ENCODE measurements around the gene EPAS1. TPM values are rescaled to one million over a fixed set of nuclear protein-coding genes. Genes with fewer than 3 reads are reported as not detected.

The EPAS1 gene
- total RNA-seq: 10 to 100 TPM; 12.6 to 16.0 TPM

DNA sequence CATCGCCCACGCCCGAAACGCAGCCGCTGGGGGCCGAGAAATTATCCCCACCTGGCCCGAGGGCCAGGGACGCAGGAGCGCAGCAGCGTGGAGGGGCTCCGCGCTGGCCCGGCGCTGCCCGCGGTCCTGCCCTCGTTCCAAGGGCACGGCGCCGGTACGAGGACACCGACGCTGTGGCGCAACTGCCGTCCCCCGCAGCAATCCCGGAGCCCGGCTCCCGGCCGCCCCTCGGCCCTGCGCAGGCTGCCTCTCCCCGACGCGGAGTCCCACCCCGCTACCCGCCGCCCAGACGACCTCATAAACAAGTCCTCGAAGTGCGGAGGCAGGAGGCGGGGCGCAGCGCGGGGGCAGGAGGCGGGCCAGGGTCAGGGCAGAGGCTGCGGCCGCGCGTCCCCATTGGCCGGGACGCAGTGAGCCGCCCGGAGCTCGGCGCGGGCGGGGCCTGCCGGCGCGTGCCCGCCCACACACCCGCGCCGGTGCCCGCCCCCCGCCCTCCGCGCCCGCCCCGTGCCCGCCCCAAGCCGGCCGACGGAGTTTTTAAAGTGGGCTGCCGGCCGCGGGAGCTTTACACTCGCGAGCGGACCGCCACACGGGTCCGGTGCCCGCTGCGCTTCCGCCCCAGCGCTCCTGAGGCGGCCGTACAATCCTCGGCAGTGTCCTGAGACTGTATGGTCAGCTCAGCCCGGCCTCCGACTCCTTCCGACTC, at the start of gene EPAS1:
Gene EPAS1, plus strand, starts transcription at position 568 of the 706 bp plus-strand sequence. CDS start 505 bp downstream, outside the sequence.
- Mint-ChIP-seq H3K4me3 (peak within 1 kb of the TSS; percentile 79), H3K9me3 (ENCODE audit: low read depth) (no peaks in the 10 kb centered on the region), H3K27me3 (peaks cover 45% of the 10 kb centered on the region), H3K27ac (peak within 1 kb of the TSS; percentile 47), H3K4me1 (peaks cover 16% of the 10 kb centered on the region), H3K36me3 (ENCODE audit: low read depth) (no peaks in the 10 kb centered on the region)
- POLR2A ChIA-PET: interaction anchor here (0.6 kb wide), 1 partner anchor 645 kb away, joined by 6 read pairs; no protein-coding TSS in a partner anchor
- DNase-seq (peak; percentile 86), ATAC-seq (peak; percentile 87)
- CTCF ChIA-PET: interaction anchor here (0.9 to 1.2 kb wide), 4 partner anchors 31 to 79 kb away, joined by 3 to 4 read pairs (median 3); no protein-coding TSS in a partner anchor
- intact Hi-C loops (cut with DNase I, micrococcal nuclease): loop anchor here (1.0 to 5.0 kb wide), 9 partner anchors 55 to 645 kb away; partner anchors contain the start of gene PRKCE (in 1 of the 2)

DNA sequence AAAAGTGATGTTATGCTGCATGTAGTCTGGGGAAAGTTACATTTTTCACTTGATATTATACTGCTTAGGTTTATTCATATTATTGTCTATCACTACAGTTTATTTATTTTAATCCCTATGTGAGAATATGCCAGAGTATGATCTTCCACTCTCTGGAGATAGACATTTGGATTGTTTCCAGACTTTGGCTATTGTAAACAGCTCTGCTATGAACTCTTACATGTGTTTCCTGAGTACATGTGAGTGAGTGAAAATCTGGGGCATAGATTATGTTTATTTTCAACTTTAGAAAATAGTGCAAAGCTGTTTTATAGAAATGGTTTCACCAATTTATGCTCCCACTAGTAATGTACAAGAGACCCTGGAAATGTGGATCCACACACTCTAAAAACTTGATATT, 49.0 kb upstream of the EPAS1 start:
- ChIA-PET CTCF (no interaction called here), POLR2A (no interaction called here)
- H3K9me3 Mint-ChIP-seq (ENCODE audit: low read depth): no peaks in the 10 kb centered on the region
- DNase-seq: no peak
- no peaks in the 10 kb centered on the region for H3K27me3 Mint-ChIP-seq
- H3K36me3 Mint-ChIP-seq (ENCODE audit: low read depth): no peaks in the 10 kb centered on the region
- no peak overlapping the region for H3K27ac Mint-ChIP-seq
- H3K4me3 Mint-ChIP-seq: no peak overlapping the region
- no peak for ATAC-seq
- H3K4me1 Mint-ChIP-seq: no peaks in the 10 kb centered on the region
- intact Hi-C loops (cut with DNase I, micrococcal nuclease): no loop called here

DNA sequence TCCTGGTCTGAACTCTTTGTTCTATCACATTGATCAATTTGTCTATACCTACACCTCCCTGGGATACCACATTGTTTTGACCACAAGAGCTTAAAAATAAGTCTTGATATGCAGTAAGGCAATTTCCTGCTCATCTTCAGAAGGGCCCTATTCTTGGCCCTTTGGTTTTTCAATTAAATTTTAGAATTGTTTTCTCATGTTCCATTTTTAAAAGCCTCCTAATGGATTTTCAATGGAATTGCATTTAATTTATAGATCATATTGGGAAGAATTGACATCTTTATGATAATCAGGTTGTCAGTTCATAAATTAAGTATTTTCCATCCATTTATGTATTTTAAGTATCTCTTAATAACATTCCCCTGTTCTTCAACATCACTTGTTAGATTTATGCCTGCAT, 47.6 kb upstream of the EPAS1 start:
- CTCF ChIA-PET: interaction anchor here (0.9 kb wide), 1 partner anchor 187 kb away, joined by 3 read pairs; no protein-coding TSS in a partner anchor

DNA sequence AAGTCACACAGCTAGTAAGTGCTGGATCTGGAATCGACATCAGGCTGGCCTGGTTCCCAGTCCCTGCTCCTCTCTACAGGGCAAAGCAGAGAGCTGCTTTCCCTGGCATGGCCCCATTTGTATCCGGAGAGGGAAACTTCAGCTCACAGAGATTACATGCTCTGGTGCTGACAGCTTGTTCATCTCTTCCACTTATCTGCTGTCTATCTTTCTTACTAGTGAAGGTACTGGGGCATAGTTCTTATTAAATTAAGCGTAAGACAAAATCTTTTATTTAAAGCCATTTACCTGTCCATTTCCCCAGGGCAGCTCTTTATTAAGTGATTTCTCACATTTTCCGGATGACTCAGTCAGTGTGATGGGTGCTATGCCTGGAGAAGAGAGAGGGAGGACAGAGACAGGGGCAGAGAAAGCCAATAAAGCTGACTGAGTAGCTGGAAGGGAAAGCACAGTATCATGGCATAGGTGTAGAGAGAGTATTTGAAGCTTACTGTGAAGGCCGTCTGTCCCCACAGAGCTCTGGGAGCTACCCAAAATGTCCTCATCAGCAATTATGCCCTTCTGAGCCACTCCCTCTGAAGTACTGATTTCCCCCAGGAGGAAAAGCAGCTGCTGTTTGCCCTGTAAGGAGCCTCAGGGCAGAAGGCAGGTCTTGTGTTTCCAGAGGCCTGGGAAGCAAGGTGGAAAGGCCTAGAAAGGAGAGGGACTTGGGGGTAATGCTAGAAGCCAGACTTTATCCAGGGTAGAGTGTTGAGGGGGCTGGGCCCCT, 44.1 kb upstream of the EPAS1 start:
- no peak overlapping the region for H3K4me3 Mint-ChIP-seq
- no peaks in the 10 kb centered on the region for H3K27me3 Mint-ChIP-seq
- intact Hi-C loops (cut with DNase I, micrococcal nuclease): no loop called here
- no peak for DNase-seq
- H3K27ac Mint-ChIP-seq: no peak overlapping the region
- POLR2A ChIA-PET: no interaction called here
- no peaks in the 10 kb centered on the region for H3K4me1 Mint-ChIP-seq
- H3K36me3 Mint-ChIP-seq (ENCODE audit: low read depth): no peaks in the 10 kb centered on the region
- H3K9me3 Mint-ChIP-seq (ENCODE audit: low read depth): no peaks in the 10 kb centered on the region
- no peak for ATAC-seq
- CTCF ChIA-PET: interaction anchor here (0.6 to 1.9 kb wide), 2 partner anchors 190 to 242 kb away, joined by 3 to 5 read pairs; no protein-coding TSS in a partner anchor

More for the DNA sequence above, 47.6 kb upstream of the EPAS1 start:
- POLR2A ChIA-PET: no interaction called here
- Mint-ChIP-seq H3K4me3 (no peak overlapping the region), H3K27me3 (no peaks in the 10 kb centered on the region), H3K9me3 (ENCODE audit: low read depth) (no peaks in the 10 kb centered on the region), H3K27ac (no peak overlapping the region), H3K36me3 (ENCODE audit: low read depth) (no peaks in the 10 kb centered on the region), H3K4me1 (no peaks in the 10 kb centered on the region)
- no peak for DNase-seq
- no peak for ATAC-seq
- intact Hi-C loops (cut with DNase I, micrococcal nuclease): no loop called here

DNA sequence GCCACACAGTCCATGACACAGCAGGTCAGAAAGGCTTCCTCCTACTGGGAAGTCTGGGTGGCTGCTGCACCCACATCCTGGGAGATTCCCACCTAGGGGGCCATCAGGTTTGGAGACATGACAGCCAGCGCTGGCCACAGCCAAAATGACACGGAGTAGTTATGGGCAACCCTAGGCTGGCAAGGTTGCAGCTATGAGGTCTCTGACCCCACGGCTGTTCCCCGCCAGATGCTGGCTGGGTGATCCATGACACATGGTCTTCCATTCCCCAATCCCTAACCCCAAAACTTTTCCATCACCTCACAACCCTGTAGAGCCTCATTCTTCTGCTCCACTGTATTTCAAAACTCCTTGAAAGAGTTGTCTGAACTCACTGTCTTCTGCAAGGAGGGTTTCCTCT, 42.7 kb upstream of the EPAS1 start:
- H3K4me3 Mint-ChIP-seq: no peak overlapping the region

DNA sequence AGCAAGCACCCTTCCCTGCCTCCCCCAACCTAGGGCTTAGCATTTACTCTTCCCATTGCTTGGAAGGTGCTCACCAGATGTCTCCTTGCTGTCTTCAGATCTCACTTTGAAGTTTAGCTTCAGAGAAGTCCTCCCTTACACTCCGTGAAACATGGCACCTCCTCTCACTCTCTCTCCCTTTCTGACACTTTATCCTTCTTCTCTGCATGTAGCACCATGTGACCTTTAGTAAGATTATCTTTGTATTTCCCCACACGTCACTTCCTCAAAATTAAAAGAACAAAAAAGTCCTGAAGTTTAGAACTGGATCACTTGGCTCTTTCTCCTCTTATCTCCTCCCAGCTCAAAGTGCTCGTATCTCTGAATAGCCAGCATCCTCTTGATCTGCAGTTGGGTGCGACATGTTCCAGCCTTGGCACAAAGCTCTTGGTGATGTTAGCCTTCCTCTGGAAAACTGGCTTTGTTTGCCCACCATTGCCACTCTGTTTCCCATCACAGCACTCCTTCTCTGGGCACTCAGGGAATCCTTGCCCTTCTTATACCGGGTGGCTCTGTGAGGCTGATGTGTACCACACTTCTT, 40.6 kb upstream of the EPAS1 start:
- ATAC-seq (no peak), DNase-seq (no peak)
- Mint-ChIP-seq H3K27ac (no peak overlapping the region), H3K4me1 (no peaks in the 10 kb centered on the region), H3K27me3 (no peaks in the 10 kb centered on the region), H3K36me3 (ENCODE audit: low read depth) (no peaks in the 10 kb centered on the region), H3K9me3 (ENCODE audit: low read depth) (no peaks in the 10 kb centered on the region), H3K4me3 (no peak overlapping the region)
- intact Hi-C loops (cut with DNase I, micrococcal nuclease): no loop called here
- POLR2A ChIA-PET: interaction anchor here (0.6 kb wide), 1 partner anchor 342 kb away, joined by 3 read pairs; no protein-coding TSS in a partner anchor
- CTCF ChIA-PET: interaction anchor here (1.1 kb wide), 1 partner anchor 109 kb away, joined by 3 read pairs; no protein-coding TSS in a partner anchor

More for the DNA sequence above, 42.7 kb upstream of the EPAS1 start:
- Mint-ChIP-seq H3K4me1 (no peaks in the 10 kb centered on the region), H3K27me3 (no peaks in the 10 kb centered on the region), H3K9me3 (ENCODE audit: low read depth) (no peaks in the 10 kb centered on the region), H3K27ac (no peak overlapping the region), H3K36me3 (ENCODE audit: low read depth) (no peaks in the 10 kb centered on the region)
- ChIA-PET CTCF (interaction anchor here (0.7 kb wide), 1 partner anchor 15 kb away, joined by 4 read pairs; no protein-coding TSS in a partner anchor), POLR2A (no interaction called here)
- intact Hi-C loops (cut with DNase I, micrococcal nuclease): no loop called here
- ATAC-seq (no peak), DNase-seq (no peak)

DNA sequence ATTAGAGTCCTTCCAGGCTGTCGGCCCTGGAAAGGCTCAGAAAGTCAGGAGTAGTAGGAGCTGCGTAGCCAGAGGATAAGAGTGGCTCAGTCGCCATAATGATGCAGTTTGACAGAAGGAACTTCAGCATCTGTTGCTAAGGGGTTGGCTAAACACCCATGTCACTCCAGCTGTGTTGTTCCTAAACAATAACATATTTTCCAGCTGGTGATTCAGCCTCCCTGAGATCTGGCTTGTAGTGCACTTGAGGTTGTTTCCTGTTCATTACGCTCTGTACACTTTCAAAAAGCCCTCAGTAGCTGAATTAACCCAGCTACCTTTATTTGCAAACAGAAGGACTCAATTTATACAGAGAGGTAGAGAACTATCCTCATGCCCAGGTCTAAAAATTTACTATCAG, 39.7 kb upstream of the EPAS1 start:
- no peaks in the 10 kb centered on the region for H3K4me1 Mint-ChIP-seq
- ChIA-PET CTCF (interaction anchor here (0.7 to 1.1 kb wide), 3 partner anchors 30 to 249 kb away, joined by 3 read pairs; no protein-coding TSS in a partner anchor), POLR2A (interaction anchor here (0.6 kb wide), 1 partner anchor 341 kb away, joined by 3 read pairs; no protein-coding TSS in a partner anchor)
- no peak for DNase-seq
- no peak for ATAC-seq
- no peaks in the 10 kb centered on the region for H3K36me3 Mint-ChIP-seq (ENCODE audit: low read depth)
- intact Hi-C loops (cut with DNase I, micrococcal nuclease): no loop called here
- H3K27me3 Mint-ChIP-seq: no peaks in the 10 kb centered on the region
- no peaks in the 10 kb centered on the region for H3K9me3 Mint-ChIP-seq (ENCODE audit: low read depth)
- no peak overlapping the region for H3K4me3 Mint-ChIP-seq
- H3K27ac Mint-ChIP-seq: no peak overlapping the region

DNA sequence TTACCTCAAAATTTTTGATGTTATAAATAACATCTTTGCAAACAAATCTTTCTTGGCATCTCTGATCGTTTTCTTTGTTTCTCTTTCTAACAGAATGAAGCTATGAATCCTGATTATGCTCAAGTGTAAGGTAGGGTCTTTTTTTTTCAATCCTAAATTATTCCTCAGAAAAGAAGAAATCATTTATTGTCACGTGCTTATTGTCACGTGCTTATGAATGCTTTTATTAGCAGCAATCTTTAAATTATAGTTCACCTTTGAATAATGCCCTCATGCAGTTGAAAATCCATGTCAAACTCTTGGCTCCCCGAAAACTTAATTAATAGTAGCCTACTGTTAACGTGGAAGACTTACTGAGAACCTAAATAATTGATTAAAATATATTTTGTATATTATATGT, 39.2 kb upstream of the EPAS1 start:
- no peak for ATAC-seq
- DNase-seq: no peak
- intact Hi-C loops (cut with DNase I, micrococcal nuclease): no loop called here
- H3K27ac Mint-ChIP-seq: no peak overlapping the region
- H3K36me3 Mint-ChIP-seq (ENCODE audit: low read depth): no peaks in the 10 kb centered on the region
- no peak overlapping the region for H3K4me3 Mint-ChIP-seq
- H3K27me3 Mint-ChIP-seq: no peaks in the 10 kb centered on the region
- H3K4me1 Mint-ChIP-seq: no peaks in the 10 kb centered on the region
- ChIA-PET CTCF (interaction anchor here (0.7 to 0.9 kb wide), 2 partner anchors 29 to 249 kb away, joined by 3 read pairs; no protein-coding TSS in a partner anchor), POLR2A (no interaction called here)
- no peaks in the 10 kb centered on the region for H3K9me3 Mint-ChIP-seq (ENCODE audit: low read depth)

DNA sequence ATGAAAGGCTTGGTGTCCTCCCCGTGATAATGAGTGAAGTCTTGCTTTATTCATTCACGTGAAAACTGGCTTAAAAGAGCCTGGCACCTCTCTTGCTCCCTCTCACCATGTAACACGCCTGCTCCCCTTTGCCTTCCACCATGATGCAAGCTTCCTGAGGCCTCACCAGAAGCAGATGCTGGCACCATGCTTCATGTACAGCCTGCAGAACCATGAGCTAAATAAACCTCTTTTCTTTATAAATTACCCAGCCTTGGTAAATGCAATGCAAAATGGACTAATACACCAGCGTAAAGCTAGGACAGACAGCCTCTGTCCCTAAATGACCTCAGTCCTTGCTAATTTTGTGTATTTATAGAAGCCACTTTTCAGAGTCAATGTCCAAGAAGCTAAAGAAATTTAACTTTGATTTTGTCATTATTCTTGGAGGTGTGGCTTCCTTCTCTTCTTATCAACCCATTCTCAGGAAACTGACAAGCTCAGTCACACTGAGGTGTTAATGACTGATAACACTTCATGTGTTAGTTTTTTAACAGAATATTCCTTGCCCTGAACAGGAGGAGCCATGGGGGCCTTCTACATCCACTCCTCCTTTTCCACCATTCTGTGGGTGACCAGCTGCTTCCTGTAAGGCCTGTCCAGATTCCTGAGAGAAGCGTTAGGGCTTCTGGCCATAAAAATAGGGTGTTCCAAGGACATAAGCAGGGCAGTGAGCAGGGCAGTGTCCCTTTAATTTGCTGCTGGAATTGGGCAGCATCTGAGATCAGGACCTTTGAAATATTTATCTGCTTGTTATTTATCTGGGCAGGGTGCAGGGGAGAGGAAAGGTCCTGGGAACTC, 38.0 kb upstream of the EPAS1 start:
- H3K27me3 Mint-ChIP-seq: peaks cover 3% of the 10 kb centered on the region
- H3K27ac Mint-ChIP-seq: no peak overlapping the region
- intact Hi-C loops (cut with DNase I, micrococcal nuclease): no loop called here
- H3K36me3 Mint-ChIP-seq (ENCODE audit: low read depth): no peaks in the 10 kb centered on the region
- POLR2A ChIA-PET: interaction anchor here (0.6 kb wide), 1 partner anchor 693 kb away, joined by 3 read pairs; no protein-coding TSS in a partner anchor
- DNase-seq (no peak), ATAC-seq (no peak)
- no peaks in the 10 kb centered on the region for H3K4me1 Mint-ChIP-seq
- no peaks in the 10 kb centered on the region for H3K9me3 Mint-ChIP-seq (ENCODE audit: low read depth)
- CTCF ChIA-PET: no interaction called here
- H3K4me3 Mint-ChIP-seq: no peak overlapping the region

DNA sequence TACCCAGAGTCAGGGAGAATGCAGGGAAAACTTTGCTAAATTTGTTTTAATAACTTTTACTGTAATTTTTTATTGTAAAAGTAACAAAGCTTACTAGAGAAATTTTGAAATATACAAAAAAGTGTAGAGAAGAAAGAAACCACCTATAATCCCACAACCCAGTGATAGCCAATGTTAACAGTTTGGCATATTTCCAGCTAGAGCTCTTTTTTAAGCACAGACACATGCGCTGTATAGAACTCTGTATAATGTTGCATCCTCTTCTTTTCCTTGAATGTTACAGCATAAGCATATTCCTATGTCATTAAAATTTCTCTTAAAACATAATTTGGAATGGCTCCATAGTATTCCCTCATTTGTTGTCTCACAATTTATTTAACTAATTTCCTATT, 37.4 kb upstream of the EPAS1 start:
- CTCF ChIA-PET: no interaction called here
- H3K4me1 Mint-ChIP-seq: no peaks in the 10 kb centered on the region
- H3K27ac Mint-ChIP-seq: no peak overlapping the region
- no peak overlapping the region for H3K4me3 Mint-ChIP-seq
- H3K9me3 Mint-ChIP-seq (ENCODE audit: low read depth): no peaks in the 10 kb centered on the region
- no peak for ATAC-seq
- POLR2A ChIA-PET: no interaction called here
- no peaks in the 10 kb centered on the region for H3K36me3 Mint-ChIP-seq (ENCODE audit: low read depth)
- peaks cover 3% of the 10 kb centered on the region for H3K27me3 Mint-ChIP-seq
- DNase-seq: no peak
- intact Hi-C loops (cut with DNase I, micrococcal nuclease): no loop called here

DNA sequence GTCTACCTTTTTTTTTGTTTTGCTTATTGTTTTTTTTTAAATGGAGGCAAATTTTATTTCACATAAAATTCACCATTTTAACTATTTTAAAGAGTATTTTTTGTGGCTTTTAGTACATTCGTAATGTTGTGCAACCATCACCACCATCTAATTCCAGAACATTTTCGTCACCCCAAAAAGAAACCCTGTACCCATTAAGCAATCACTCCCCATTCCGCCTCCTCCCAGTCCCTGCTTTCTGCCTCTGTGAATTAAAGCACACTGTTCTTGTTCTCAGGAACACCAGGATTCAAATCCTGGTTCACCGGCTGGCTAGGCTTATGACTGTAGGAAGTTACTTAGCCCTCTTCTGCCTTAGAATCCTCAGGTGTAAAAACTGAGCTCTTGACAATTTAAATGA, 36.9 kb upstream of the EPAS1 start:
- H3K27me3 Mint-ChIP-seq: peaks cover 3% of the 10 kb centered on the region
- intact Hi-C loops (cut with DNase I, micrococcal nuclease): no loop called here
- no peak overlapping the region for H3K4me3 Mint-ChIP-seq
- POLR2A ChIA-PET: no interaction called here
- no peak for ATAC-seq
- DNase-seq: no peak
- H3K27ac Mint-ChIP-seq: no peak overlapping the region
- H3K9me3 Mint-ChIP-seq (ENCODE audit: low read depth): no peaks in the 10 kb centered on the region
- no peaks in the 10 kb centered on the region for H3K4me1 Mint-ChIP-seq
- CTCF ChIA-PET: no interaction called here
- H3K36me3 Mint-ChIP-seq (ENCODE audit: low read depth): no peaks in the 10 kb centered on the region

All from activated CD4-positive, alpha-beta T cell treated with anti-CD3 and anti-CD28 coated beads for 36 hours (primary cell).